BE2C (cell line): ENCODE data around the gene YWHAG.
"Not testable (repeated sequence)": the region's sequence is repeated elsewhere in the genome, so short reads cannot be mapped to it uniquely, and the experiment has no call there.

Source experiments
- DNase-seq: peaks from one replicate; pipeline ENCODE4 v3.0.0-alpha.2; 2020
- H3K27me3 ChIP-seq: fragments of 250-450 bp; sonication (Bioruptor Pico); 2 replicates; pipeline ENCODE4 v1.5.1; 2020; ENCODE audit warnings: mild to moderate bottlenecking
- H3K36me3 ChIP-seq: fragments of 250-450 bp; sonication (Bioruptor Pico); 2 replicates; pipeline ENCODE4 v1.5.1; 2020; ENCODE audit warnings: mild to moderate bottlenecking
- H3K4me1 ChIP-seq: fragments of 250-450 bp; sonication (Bioruptor Pico); 2 replicates; pipeline ENCODE4 v1.5.1; 2020
- H3K4me3 ChIP-seq: 2 replicates; pipeline ENCODE4 v1.5.1; 2011; ENCODE audit warnings: low read depth, low read length
- H3K9me3 ChIP-seq: fragments of 250-450 bp; sonication (Bioruptor Pico); 2 replicates; pipeline ENCODE4 v1.5.1; 2020
- CTCF ChIP-seq: IDR thresholded peaks from 2 replicates; pipeline ENCODE4 v1.5.1; 2012; ENCODE audit warnings: mild to moderate bottlenecking, low read depth, low read length

YWHAG gene

GRCh38 chr7:76400248-76400647, 41.5 kb upstream of the YWHAG start:
- Histone ChIP-seq H3K4me1 (peaks cover 8% of the 10 kb centered on the region), H3K27me3 (no peaks in the 10 kb centered on the region), H3K4me3 (no peak overlapping the region), H3K36me3 (no peaks in the 10 kb centered on the region), H3K9me3 (no peaks in the 10 kb centered on the region; the same call in 1 of the 2 replicates)
- no peak for TF ChIP-seq CTCF
- DNase-seq = no peak

DNA sequence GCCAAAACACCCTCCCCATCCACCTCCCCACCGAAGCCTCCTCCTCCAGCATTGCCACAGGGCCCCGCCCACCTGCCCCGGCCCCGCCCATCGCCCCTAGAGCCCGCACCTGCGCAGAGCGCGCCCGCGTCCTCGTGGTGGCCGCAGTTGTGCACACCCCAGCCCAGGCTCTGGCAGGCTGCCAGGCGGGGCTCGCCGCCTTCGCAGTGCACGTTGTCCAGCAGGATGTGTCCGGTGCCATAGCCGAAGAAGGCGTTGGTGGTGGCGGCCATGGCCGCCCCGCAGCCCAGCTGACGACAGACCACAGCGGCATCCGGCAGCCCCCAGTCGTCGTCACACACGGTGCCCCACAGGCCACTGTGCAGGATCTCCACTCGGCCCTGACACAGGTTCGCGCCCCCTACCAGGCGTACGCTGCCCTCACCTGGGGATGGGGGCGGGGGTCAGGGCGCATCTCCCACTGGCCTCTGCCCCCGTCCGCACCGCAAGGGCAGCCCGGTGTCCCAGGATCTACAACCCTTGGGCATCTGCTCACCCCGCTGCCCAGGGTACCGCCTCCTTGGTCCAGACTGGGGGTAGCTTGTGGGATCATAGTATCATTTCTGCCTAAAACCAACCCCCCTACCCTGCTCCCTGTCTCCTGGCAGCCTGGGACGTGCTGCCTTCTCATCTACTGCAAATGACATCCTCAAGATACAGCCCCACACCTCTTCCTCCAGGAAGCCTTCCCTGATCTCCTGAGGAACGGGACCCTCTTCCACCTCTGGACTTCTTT, 38.8 kb upstream of the YWHAG start:
- Histone ChIP-seq H3K4me3 (peak overlapping the region; percentile 34), H3K27me3 (no peaks in the 10 kb centered on the region)

GRCh38 chr7:76396864-76397263, 38.1 kb upstream of the YWHAG start:
- peaks cover 8% of the 10 kb centered on the region for H3K4me1 ChIP-seq
- no peaks in the 10 kb centered on the region for H3K27me3 ChIP-seq
- no peaks in the 10 kb centered on the region; the same call in 1 of the 2 replicates for H3K9me3 ChIP-seq
- DNase-seq = no peak
- no peaks in the 10 kb centered on the region for H3K36me3 ChIP-seq
- no peak overlapping the region for H3K4me3 ChIP-seq
- TF ChIP-seq CTCF = no peak

More for the DNA sequence above, 38.8 kb upstream of the YWHAG start:
- Histone ChIP-seq H3K9me3 (no peaks in the 10 kb centered on the region; the same call in 1 of the 2 replicates), H3K4me1 (peaks cover 8% of the 10 kb centered on the region), H3K36me3 (no peaks in the 10 kb centered on the region)
- TF ChIP-seq CTCF = no peak
- DNase-seq = peak; percentile 90

DNA sequence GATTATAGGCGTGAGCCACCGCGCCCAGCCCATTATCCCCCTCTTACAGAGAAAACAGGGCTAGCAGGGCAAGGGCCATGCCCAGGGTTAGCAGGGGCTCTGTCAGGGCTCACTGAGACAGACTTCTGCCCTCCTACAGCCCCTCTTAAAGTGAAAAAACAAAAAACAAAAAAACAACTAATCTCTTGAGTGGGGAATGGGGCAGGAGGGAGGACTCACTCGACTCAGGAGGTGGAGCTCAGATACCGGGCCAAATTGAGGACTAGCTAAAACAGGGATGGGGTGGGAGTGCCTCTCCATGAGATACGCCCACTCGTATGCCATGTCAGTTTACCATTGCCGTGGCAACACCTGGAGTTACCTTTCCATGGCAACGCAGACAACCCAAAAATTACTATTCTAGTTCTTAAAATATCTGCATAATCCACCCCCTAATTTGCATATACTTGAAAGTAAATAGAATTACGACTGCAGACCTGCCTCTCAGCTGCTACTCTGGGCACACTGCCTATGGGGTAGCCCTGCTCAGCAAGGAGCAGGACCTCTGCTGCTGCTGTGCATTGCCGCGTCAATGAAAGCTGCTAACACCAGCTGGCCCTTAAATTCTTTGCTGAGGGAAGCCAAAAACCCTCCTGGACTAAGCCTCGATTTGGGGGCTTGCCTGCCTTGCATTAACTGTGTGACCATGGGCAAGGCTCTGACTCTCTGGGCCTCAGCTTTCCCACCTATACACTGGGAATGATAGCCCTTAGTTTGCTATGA, 37.4 kb upstream of the YWHAG start:
- no peaks in the 10 kb centered on the region; the same call in 1 of the 2 replicates for H3K9me3 ChIP-seq
- H3K4me1 ChIP-seq = peaks cover 8% of the 10 kb centered on the region
- no peaks in the 10 kb centered on the region for H3K27me3 ChIP-seq
- H3K4me3 ChIP-seq = no peak overlapping the region
- no peak for DNase-seq
- H3K36me3 ChIP-seq = no peaks in the 10 kb centered on the region
- no peak for TF ChIP-seq CTCF

- H3K4me1 ChIP-seq, H3K36me3 ChIP-seq, H3K27me3 ChIP-seq, H3K9me3 ChIP-seq, H3K4me3 ChIP-seq, DNase-seq: not testable (repeated sequence)
Measured at GRCh38 chr7:76395605-76395964, 36.8 kb upstream of the YWHAG start.

- Histone ChIP-seq H3K4me1 (peaks cover 8% of the 10 kb centered on the region), H3K4me3 (no peak overlapping the region), H3K27me3 (no peaks in the 10 kb centered on the region), H3K9me3 (no peaks in the 10 kb centered on the region; the same call in 1 of the 2 replicates), H3K36me3 (no peaks in the 10 kb centered on the region)
- DNase-seq = no peak
- TF ChIP-seq CTCF = no peak
Measured at GRCh38 chr7:76394957-76395356, 36.2 kb upstream of the YWHAG start.
